Central memory CD8-positive, alpha-beta T cell (primary cell): ENCODE data around the gene GHRL.

Experiments used
- ATAC-seq: fragments of 150-1000 bp; cut with Tn5 transposase; replicated peaks from 2 replicates; pipeline ENCODE4 v1.10.0; 2022; ENCODE audit warnings: mild to moderate bottlenecking, moderate FRiP score, moderate number of reproducible peaks; ENCODE audit not compliant: poor library complexity, severe bottlenecking; ENCODE audit errors: extremely low read depth
- DNase-seq, 2 donors: peaks; one replicate each; pipeline ENCODE4 v3.0.0; 2021; ENCODE audit warnings: low spot score in 2 of 2
- H3K27ac Mint-ChIP-seq: one replicate; pipeline ENCODE4 v1.8.0; 2022; ENCODE audit warnings: low read depth, mild to moderate bottlenecking, moderate library complexity, mixed read lengths
- H3K27me3 Mint-ChIP-seq: one replicate; pipeline ENCODE4 v1.8.0; 2022; ENCODE audit warnings: mixed read lengths
- H3K36me3 Mint-ChIP-seq: one replicate; pipeline ENCODE4 v1.8.0; 2022; ENCODE audit warnings: mild to moderate bottlenecking, moderate library complexity, mixed read lengths; ENCODE audit not compliant: insufficient read depth
- H3K4me1 Mint-ChIP-seq: one replicate; pipeline ENCODE4 v1.8.0; 2022; ENCODE audit warnings: mixed read lengths
- H3K4me3 Mint-ChIP-seq: one replicate; pipeline ENCODE4 v1.8.0; 2022; ENCODE audit warnings: mild to moderate bottlenecking, moderate library complexity, mixed read lengths
- H3K9me3 Mint-ChIP-seq: one replicate; pipeline ENCODE4 v1.8.0; 2022; ENCODE audit warnings: mixed read lengths

Gene GHRL

GRCh38 chr3:10319251-10319650, 26.5 kb upstream of the GHRL start:
- no peak for ATAC-seq
- Mint-ChIP-seq H3K36me3 (peaks cover 26% of the 10 kb centered on the region), H3K4me3 (peak overlapping the region; percentile 84), H3K27me3 (peaks cover 6% of the 10 kb centered on the region), H3K27ac (peak overlapping the region; percentile 87), H3K9me3 (no peaks in the 10 kb centered on the region), H3K4me1 (peaks cover 24% of the 10 kb centered on the region)
- no peak for DNase-seq

GRCh38 chr3:10317961-10318350, 25.2 kb upstream of the GHRL start:
- ATAC-seq, result no peak
- Mint-ChIP-seq H3K27ac (peak overlapping the region; percentile 51), H3K4me1 (peaks cover 33% of the 10 kb centered on the region), H3K27me3 (no peaks in the 10 kb centered on the region), H3K36me3 (peaks cover 28% of the 10 kb centered on the region), H3K4me3 (no peak overlapping the region), H3K9me3 (no peaks in the 10 kb centered on the region)
- no peak for DNase-seq

- no peak overlapping the region for H3K4me3 Mint-ChIP-seq
- no peak for ATAC-seq
- H3K36me3 Mint-ChIP-seq, result peaks cover 28% of the 10 kb centered on the region
- no peak overlapping the region for H3K27ac Mint-ChIP-seq
- H3K9me3 Mint-ChIP-seq, result no peaks in the 10 kb centered on the region
- no peaks in the 10 kb centered on the region for H3K27me3 Mint-ChIP-seq
- no peak for DNase-seq
- peaks cover 33% of the 10 kb centered on the region for H3K4me1 Mint-ChIP-seq
Observed at GRCh38 chr3:10317311-10317960, 24.7 kb upstream of the GHRL start.

GRCh38 chr3:10315771-10316344, 23.1 kb upstream of the GHRL start:
- H3K36me3 Mint-ChIP-seq, result peaks cover 35% of the 10 kb centered on the region
- H3K27me3 Mint-ChIP-seq, result no peaks in the 10 kb centered on the region
- H3K27ac Mint-ChIP-seq, result no peak overlapping the region
- H3K4me1 Mint-ChIP-seq, result peaks cover 33% of the 10 kb centered on the region
- ATAC-seq (no peak), DNase-seq (no peak)
- H3K4me3 Mint-ChIP-seq, result no peak overlapping the region
- no peaks in the 10 kb centered on the region for H3K9me3 Mint-ChIP-seq

GRCh38 chr3:10315101-10315500, 22.4 kb upstream of the GHRL start:
- H3K36me3 Mint-ChIP-seq, result peaks cover 38% of the 10 kb centered on the region
- no peak overlapping the region for H3K27ac Mint-ChIP-seq
- no peaks in the 10 kb centered on the region for H3K9me3 Mint-ChIP-seq
- peaks cover 29% of the 10 kb centered on the region for H3K4me1 Mint-ChIP-seq
- no peak overlapping the region for H3K4me3 Mint-ChIP-seq
- no peak for ATAC-seq
- no peaks in the 10 kb centered on the region for H3K27me3 Mint-ChIP-seq
- no peak for DNase-seq

GRCh38 chr3:10312861-10313260, 20.1 kb upstream of the GHRL start:
- H3K36me3 Mint-ChIP-seq, result peaks cover 49% of the 10 kb centered on the region
- DNase-seq (no peak), ATAC-seq (no peak)
- H3K4me3 Mint-ChIP-seq, result no peak overlapping the region
- no peak overlapping the region for H3K27ac Mint-ChIP-seq
- no peaks in the 10 kb centered on the region for H3K27me3 Mint-ChIP-seq
- H3K9me3 Mint-ChIP-seq, result no peaks in the 10 kb centered on the region
- peaks cover 15% of the 10 kb centered on the region for H3K4me1 Mint-ChIP-seq

- ATAC-seq (no peak), DNase-seq (no peak)
- H3K4me1 Mint-ChIP-seq, result peaks cover 15% of the 10 kb centered on the region
- peaks cover 54% of the 10 kb centered on the region for H3K36me3 Mint-ChIP-seq
- no peak overlapping the region for H3K27ac Mint-ChIP-seq
- no peaks in the 10 kb centered on the region for H3K27me3 Mint-ChIP-seq
- no peaks in the 10 kb centered on the region for H3K9me3 Mint-ChIP-seq
- no peak overlapping the region for H3K4me3 Mint-ChIP-seq
Observed at GRCh38 chr3:10312391-10312790, 19.6 kb upstream of the GHRL start.

- H3K36me3 Mint-ChIP-seq, result peaks cover 55% of the 10 kb centered on the region
- no peak overlapping the region for H3K27ac Mint-ChIP-seq
Observed at GRCh38 chr3:10311710-10312109, 19.0 kb upstream of the GHRL start.

GRCh38 chr3:10310578-10310977, 17.8 kb upstream of the GHRL start:
- H3K4me1 Mint-ChIP-seq, result peaks cover 15% of the 10 kb centered on the region
- no peak overlapping the region for H3K4me3 Mint-ChIP-seq
- ATAC-seq, result no peak
- H3K27me3 Mint-ChIP-seq, result no peaks in the 10 kb centered on the region
- H3K9me3 Mint-ChIP-seq, result no peaks in the 10 kb centered on the region
- H3K27ac Mint-ChIP-seq, result no peak overlapping the region
- peaks cover 55% of the 10 kb centered on the region for H3K36me3 Mint-ChIP-seq
- DNase-seq, result no peak

More at GRCh38 chr3:10311710-10312109, 19.0 kb upstream of the GHRL start:
- Mint-ChIP-seq H3K4me1 (peaks cover 15% of the 10 kb centered on the region), H3K4me3 (no peak overlapping the region), H3K27me3 (no peaks in the 10 kb centered on the region), H3K9me3 (no peaks in the 10 kb centered on the region)
- no peak for DNase-seq
- no peak for ATAC-seq

- Mint-ChIP-seq H3K4me1 (peaks cover 13% of the 10 kb centered on the region), H3K27ac (no peak overlapping the region), H3K9me3 (no peaks in the 10 kb centered on the region), H3K36me3 (peaks cover 52% of the 10 kb centered on the region), H3K4me3 (no peak overlapping the region), H3K27me3 (no peaks in the 10 kb centered on the region)
- ATAC-seq, result no peak
- no peak for DNase-seq
Observed at GRCh38 chr3:10309736-10310135, 17.0 kb upstream of the GHRL start.

- Mint-ChIP-seq H3K9me3 (no peaks in the 10 kb centered on the region), H3K27me3 (no peaks in the 10 kb centered on the region), H3K4me3 (no peak overlapping the region), H3K4me1 (peaks cover 8% of the 10 kb centered on the region), H3K36me3 (peaks cover 52% of the 10 kb centered on the region), H3K27ac (no peak overlapping the region)
- DNase-seq (no peak), ATAC-seq (no peak)
Observed at GRCh38 chr3:10308678-10309077, 15.9 kb upstream of the GHRL start.

- Mint-ChIP-seq H3K4me3 (no peak overlapping the region), H3K36me3 (peaks cover 56% of the 10 kb centered on the region), H3K4me1 (no peaks in the 10 kb centered on the region), H3K27ac (peak overlapping the region; percentile 17), H3K9me3 (no peaks in the 10 kb centered on the region), H3K27me3 (no peaks in the 10 kb centered on the region)
- ATAC-seq, result no peak
- no peak for DNase-seq
Observed at GRCh38 chr3:10306156-10306555, 13.4 kb upstream of the GHRL start.

GRCh38 chr3:10305331-10305902, 12.7 kb upstream of the GHRL start:
- Mint-ChIP-seq H3K4me1 (no peaks in the 10 kb centered on the region), H3K27me3 (no peaks in the 10 kb centered on the region), H3K36me3 (peaks cover 57% of the 10 kb centered on the region), H3K9me3 (no peaks in the 10 kb centered on the region), H3K27ac (peak overlapping the region; percentile 17), H3K4me3 (no peak overlapping the region)
- ATAC-seq (no peak), DNase-seq (no peak)
